Urothelium cell line (cell line): Measurements from ENCODE around the gene PRR23E.

Experiments used
- DNase-seq: peaks from one replicate; pipeline ENCODE4 v3.0.0; 2011; ENCODE audit warnings: low spot score, mixed read lengths
- FAIRE-seq: peaks from 2 replicates; lab custom pipeline; 2011; peaks lifted over from hg19 to GRCh38; lab: Jason Lieb, UNC

PRR23E gene

DNA sequence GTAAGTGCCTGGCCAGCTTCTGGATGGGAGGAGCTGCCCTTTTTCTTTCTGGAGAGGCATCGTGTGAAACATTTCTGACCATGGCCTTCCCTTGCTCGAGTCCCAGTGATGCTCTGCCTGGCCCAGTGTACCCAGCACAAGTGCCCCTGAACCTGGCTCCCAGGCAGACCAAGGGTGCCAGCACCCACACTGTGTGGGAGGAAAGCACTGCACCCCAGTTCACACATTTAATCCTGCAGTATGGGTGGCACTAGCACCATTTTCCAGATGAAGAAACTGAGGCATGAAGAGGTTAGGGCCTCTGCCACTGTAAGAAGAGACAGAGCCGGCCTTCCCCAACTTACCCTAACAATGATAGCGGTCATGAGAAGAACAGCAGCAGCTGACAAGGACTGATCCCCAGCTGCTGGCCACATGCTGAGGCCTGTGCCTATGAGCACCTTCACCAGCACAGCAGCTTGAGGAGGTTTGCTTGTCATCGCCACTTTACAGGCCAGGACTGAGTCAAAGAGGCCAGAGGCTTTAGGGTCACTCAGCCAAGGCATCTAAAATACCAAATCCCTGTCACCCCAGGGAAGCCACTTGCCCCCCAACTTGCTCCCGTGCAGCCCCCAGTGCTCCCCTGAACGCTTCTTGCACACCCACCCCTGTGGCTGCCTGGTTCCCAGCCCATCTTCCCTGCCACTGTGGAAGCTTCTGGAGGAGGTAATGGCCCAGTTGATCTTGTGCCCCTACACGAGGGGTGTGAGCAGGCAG lies 15.0 kb downstream of the PRR23E start:
- no peak for FAIRE-seq
- no peak for DNase-seq

GRCh38 chr3:127208483-127209100 lies 15.7 kb downstream of the PRR23E start:
- FAIRE-seq (peak; percentile 13), DNase-seq (no peak)

GRCh38 chr3:127209155-127209839 lies 16.4 kb downstream of the PRR23E start:
- FAIRE-seq: no peak
- DNase-seq: no peak

- no peak for FAIRE-seq
- DNase-seq: no peak
Observed at GRCh38 chr3:127209840-127210653, 17.1 kb downstream of the PRR23E start.

DNA sequence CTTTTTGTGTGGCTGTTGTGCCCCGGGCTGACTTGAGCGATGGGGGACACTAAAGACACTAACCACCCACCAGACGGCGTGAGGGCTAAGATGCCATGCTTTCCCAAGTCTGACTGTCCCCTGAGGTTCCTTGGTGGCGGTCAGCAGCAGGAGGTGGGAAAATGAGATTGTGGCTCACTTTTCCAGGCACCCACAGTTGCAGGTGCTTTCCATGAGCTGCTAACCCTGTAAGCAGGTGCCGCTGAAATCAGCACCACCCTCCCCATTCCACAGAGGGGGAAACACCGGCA lies 17.7 kb downstream of the PRR23E start:
- FAIRE-seq: no peak
- DNase-seq: no peak

DNA sequence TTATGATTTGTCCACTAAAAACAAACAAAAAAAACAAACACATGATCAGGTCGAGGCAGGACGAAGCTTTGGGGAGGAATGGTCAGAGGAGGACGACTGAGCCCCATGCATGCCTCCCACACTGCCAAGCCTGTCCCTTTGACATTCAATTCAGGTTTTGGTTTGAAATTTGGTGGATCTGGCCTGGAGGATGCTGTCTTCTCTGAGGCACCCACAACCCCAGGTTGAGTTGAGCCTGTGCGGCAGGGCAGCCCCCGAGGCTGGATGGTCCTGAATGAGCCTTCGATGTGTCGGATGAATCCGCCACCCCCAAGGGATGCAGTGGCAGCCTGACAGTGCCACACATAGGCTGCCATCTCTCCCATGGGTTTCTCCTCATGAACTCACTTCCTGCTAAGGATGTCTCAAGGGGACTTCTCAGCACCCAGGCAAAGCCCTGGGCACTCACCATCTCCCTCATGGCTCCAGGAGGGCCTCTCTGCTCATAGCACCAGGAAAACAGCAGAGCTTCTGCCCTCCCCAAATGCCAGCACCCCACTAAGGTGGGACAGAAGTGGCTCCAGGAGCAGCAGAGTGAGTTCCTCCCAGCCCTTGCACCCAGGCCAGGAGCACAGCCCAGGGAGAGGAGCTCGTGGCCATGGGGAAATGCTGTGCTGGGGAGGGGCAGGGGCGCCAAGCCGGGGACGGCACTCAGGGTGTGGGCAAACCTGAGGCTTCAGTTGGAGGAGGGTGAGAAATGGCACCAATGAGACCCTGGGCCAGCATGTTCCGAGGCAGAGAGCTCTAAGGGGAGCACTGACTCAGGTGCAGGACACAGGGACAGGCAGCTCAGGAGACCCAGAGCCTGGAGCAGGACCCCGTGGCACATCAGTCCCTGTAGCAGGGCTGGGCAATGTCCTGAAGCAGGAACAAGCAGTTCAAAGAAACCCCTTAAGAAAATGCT lies 18.5 kb downstream of the PRR23E start:
- no peak for FAIRE-seq
- DNase-seq: no peak

- FAIRE-seq (no peak), DNase-seq (no peak)
Observed at GRCh38 chr3:127212231-127212630, 19.3 kb downstream of the PRR23E start.

DNA sequence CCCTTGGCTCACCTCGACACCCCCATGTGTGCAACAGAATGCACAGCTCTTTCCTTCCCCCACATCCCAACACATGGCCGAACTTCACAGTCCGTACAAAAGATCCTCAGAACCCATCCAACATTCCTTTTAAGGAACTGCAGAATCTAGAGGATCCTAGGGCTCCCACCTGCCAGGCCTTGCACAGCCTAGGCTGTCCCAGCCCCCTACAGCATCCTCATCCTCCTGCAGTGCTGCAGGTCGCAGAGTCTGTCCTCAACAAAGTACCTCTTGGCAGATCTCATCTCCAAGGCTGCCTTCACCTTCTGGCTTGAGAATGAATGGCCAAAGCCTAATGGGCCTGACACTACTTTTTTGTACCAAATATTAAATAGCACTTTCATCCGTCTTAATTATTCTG lies 19.8 kb downstream of the PRR23E start:
- no peak for FAIRE-seq
- no peak for DNase-seq

GRCh38 chr3:127213381-127213918 lies 20.5 kb downstream of the PRR23E start:
- no peak for FAIRE-seq
- no peak for DNase-seq

DNA sequence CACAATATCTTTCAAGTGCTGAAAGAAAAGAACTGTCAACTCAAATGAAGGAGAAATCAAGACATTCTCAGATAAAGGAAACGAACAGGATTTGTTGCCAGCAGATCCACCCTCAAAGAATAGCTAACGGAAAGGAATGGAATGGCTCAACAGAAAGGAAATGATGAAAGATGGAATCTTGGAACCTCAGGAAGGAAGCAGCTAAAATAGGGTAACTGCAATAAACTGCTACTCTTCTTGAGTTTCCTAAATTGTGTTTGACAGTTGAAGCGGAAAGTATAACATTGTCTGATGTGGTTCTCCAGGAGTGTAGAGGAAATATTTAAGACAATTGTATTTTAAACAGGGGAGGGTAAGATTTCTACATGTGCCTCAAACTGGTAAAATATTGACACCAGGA lies 22.0 kb downstream of the PRR23E start:
- DNase-seq (no peak), FAIRE-seq (no peak)

DNA sequence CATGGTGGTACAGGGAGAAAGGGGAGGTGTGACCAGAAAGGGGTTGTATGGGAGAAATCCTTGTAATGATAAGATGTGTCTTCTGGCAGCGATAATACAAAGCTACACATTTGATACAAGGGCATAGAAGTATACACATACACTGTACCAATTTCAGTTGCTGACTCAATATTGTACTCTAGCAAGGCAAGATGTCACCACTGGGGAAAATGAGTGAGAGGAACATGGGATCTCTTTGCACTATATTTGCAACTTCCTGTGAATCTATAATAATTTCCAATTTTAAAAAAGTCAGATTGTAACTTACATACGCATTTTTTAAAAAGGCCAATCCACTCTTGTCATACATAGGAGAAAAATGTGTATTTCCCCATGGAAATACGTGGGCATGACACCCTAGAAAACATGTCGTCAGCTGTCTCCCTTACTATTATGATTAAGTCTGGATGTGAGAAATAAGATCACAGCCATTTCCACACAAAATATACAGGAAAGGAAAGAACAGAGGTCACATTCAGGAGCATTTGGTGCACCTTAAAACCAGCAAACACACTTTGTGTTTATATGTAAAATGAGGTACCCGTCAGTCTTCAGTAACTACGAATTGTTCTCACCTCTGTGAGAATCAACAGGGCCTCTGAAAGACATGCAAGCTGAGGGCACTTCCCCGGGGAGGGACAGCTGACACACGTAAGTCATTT lies 22.9 kb downstream of the PRR23E start:
- DNase-seq (no peak), FAIRE-seq (no peak)

DNA sequence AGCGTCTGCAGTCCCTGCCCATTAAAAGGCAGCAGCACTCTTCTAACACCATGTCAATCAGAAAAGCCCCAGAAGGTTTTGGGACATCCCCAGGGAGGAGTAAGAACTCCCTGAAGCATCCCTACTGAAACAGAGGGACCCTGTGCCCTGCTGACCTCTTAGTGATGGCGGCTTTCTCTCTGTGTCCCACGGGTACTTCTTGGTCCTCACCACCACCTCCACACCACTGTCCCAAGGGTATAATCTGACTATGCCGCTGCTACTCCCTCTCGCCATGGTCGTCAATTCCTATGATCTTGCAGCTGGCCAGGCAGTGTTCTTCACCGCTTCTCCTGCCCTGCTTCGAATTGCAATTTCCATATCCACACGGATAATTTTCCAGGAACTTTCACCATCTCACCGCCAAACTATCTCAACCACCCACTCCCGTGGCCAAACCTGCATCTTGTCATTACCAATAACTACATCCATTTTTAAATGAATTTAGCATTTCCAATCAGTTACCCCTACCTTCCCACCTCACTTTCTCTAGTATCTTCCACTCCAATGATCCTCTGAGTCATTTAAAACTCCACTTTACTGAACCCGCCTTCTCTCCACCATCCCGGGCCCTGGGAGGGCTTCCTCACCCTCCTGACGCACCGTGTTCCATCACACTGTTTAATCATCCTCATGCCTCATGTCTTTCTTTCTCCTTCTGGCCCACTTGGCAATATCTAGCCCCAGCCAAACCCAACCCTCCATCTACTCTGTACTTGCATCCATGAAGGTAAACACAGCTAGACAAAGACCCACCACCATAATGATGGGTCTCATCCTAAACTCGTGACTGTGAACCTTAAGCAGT lies 23.7 kb downstream of the PRR23E start:
- no peak for DNase-seq
- FAIRE-seq: no peak

DNA sequence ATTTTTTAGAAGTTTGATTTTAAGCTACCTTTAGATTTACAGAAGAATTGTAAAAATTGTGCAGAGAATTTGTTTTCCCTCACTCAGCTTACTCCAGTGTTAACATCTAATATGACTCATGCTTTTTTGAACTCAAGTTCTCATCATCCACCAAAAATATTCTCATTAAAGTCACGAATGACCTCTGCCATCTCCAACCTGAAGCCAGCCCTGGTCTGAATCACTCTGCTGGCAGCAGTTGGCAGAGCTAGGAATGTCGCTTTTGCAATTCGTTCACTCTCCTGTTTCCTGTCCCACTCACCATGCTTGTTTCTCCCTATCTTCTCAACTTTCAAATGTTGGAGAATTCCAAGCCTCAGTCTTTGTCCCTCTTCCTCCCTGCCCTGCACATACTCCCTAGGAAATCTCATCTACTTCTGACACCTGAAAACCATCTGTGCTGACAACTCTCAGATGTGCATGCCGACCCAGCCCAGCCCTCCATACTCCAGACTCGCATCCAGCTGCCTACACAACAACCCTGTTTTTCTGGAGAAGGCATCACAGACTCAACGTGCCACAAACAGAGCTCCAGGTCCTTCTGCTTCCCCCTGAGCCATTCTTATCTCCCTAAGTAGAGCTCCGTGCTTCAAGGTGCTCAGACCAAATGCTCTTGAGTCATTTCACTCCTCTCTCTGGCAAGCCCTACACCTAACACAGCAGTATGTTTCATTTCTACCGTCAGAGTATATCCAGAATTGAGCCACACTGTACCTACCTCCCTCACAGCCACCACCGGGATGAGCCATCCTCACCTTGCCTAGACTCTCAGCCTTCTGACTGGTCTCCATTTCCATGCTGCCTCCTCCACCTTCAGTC lies 24.9 kb downstream of the PRR23E start:
- peak; percentile 73 for DNase-seq

GRCh38 chr3:127218454-127218922 lies 25.6 kb downstream of the PRR23E start:
- DNase-seq: no peak
- FAIRE-seq: no peak

More for the DNA sequence above, 24.9 kb downstream of the PRR23E start:
- peak; percentile 82 for FAIRE-seq

GRCh38 chr3:127220497-127220896 lies 27.6 kb downstream of the PRR23E start:
- DNase-seq (no peak), FAIRE-seq (no peak)

DNA sequence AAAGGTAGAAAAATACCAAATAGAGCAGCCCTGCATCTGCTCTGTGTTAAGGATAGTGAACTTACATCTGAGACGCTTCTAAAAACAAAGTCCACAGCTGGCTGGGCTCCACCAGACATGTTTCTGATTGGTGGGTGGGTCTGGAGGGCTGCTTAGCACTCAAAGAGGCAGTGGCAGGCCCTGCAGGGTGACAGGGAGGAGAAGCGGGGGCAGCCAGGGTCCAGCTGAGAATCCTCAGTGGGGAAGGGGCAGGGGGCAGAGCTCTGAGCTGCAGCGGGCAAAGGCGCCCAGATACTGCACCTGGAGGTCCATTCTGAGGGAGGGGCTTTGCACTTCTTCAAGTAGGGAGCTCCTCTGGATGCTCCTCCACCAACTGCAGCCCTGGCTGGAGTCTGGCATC lies 28.1 kb downstream of the PRR23E start:
- no peak for DNase-seq
- no peak for FAIRE-seq

DNA sequence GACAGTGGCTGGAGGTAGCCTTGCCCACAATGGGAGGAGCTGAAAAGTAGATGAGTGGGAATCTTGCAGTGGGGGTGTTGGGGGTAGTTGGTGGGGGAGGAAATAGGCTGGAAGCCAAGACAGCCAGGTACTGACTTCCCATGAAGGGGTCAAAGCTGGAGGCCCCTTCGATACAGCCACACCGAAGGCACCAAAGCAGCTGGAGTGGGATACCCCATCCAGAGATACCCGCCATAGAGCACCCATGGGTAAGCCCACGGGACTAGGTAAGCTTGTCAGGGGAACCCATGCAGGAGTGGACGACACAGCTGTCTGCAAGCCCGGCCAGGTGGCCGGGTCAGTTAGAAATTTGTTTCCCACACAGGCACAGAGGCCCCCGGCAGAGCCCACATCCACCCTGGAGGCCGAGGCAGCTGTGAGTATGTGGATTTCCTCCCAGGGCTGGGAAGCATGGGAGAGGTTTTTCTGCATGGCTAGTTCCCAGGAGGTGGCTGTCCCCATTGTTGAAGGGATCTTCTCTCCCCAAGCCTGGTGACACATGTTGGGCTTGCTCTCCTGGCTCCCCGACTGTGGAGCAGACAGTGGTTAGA lies 28.6 kb downstream of the PRR23E start:
- no peak for FAIRE-seq

More for the DNA sequence above, 28.6 kb downstream of the PRR23E start:
- no peak for DNase-seq
